PC-3 (cell line): Measurements from ENCODE around the gene SIPA1L3. TPM values are rescaled to one million over a fixed set of nuclear protein-coding genes. Genes with fewer than 3 reads are reported as not detected.

Experiments
- ATAC-seq: fragments of 200-7000 bp; cut with Tn5 transposase; 2 replicates; pipeline ENCODE4 v1.9.1; 2020; ENCODE audit warnings: mild to moderate bottlenecking, moderate library complexity
- BruUV-seq: library from RNA; stranded (reverse); fragments of 400-500 nt; replicated peaks from 2 replicates; lab custom pipeline; 2021; lab: Mats Ljungman, UMichigan
- CTCF ChIA-PET: fragments of 300-600 bp; sonication (Branson Sonifier 250); formaldehyde crosslinking; loops from one replicate; lab custom pipeline; 2022; ENCODE audit warnings: antibody characterized with exemption; lab: Charles Lee
- POLR2A ChIA-PET: fragments of 300-600 bp; sonication (Branson Sonifier 250); formaldehyde crosslinking; loops from one replicate; lab custom pipeline; 2022; ENCODE audit warnings: antibody characterized with exemption; ENCODE audit not compliant: unreplicated experiment; lab: Charles Lee
- DNase-seq: peaks from one replicate; pipeline ENCODE4 v3.0.0-alpha.2; 2015
- H2AFZ ChIP-seq: fragments of 300-600 bp; sonication (generic); 2 replicates; pipeline ENCODE4 v1.6.0; 2016; ENCODE audit warnings: antibody characterized with exemption, low read length
- H3F3A ChIP-seq: fragments of 300-600 bp; sonication (generic); one replicate; pipeline ENCODE4 v1.6.0; 2017; ENCODE audit warnings: antibody characterized with exemption, low read length, control low read depth, mild to moderate bottlenecking; ENCODE audit not compliant: unreplicated experiment
- H3K27ac ChIP-seq: fragments of 300-600 bp; sonication (generic); 2 replicates; pipeline ENCODE4 v1.5.1; 2016; ENCODE audit warnings: mild to moderate bottlenecking, low read length
- H3K27me3 ChIP-seq: fragments of 300-600 bp; sonication (generic); 2 replicates; pipeline ENCODE4 v1.6.1; 2016; ENCODE audit warnings: low read length, mixed read lengths
- H3K36me3 ChIP-seq: fragments of 300-600 bp; sonication (generic); 2 replicates; pipeline ENCODE4 v1.6.1; 2016; ENCODE audit warnings: low read depth, mixed run types, low read length, mixed read lengths
- H3K4me1 ChIP-seq: fragments of 300-600 bp; sonication (generic); 2 replicates; pipeline ENCODE4 v1.5.1; 2016; ENCODE audit warnings: low read length; ENCODE audit not compliant: insufficient read depth
- H3K4me2 ChIP-seq: fragments of 300-600 bp; sonication (generic); 2 replicates; pipeline ENCODE4 v1.6.0; 2016; ENCODE audit warnings: low read length
- H3K4me3 ChIP-seq: fragments of 300-600 bp; sonication (generic); 2 replicates; pipeline ENCODE4 v1.5.1; 2016; ENCODE audit warnings: mild to moderate bottlenecking, low read length, mixed read lengths
- H3K79me2 ChIP-seq: fragments of 300-600 bp; sonication (generic); 2 replicates; pipeline ENCODE4 v1.6.1; 2017; ENCODE audit warnings: low read length, mixed read lengths
- H3K9ac ChIP-seq: fragments of 300-600 bp; sonication (generic); 2 replicates; pipeline ENCODE4 v1.6.0; 2016; ENCODE audit warnings: mild to moderate bottlenecking, low read length
- H3K9me2 ChIP-seq: fragments of 300-600 bp; sonication (generic); replicated peaks from 2 replicates; pipeline ENCODE4 v1.6.1; 2016; ENCODE audit warnings: mixed run types, low read length, mixed read lengths
- H3K9me3 ChIP-seq: fragments of 300-600 bp; sonication (generic); 2 replicates; pipeline ENCODE4 v1.6.1; 2016; ENCODE audit warnings: low read length, mixed read lengths
- H4K20me1 ChIP-seq: fragments of 300-600 bp; sonication (generic); 2 replicates; pipeline ENCODE4 v1.6.1; 2016; ENCODE audit warnings: low read length, mixed read lengths
- CTCF ChIP-seq: fragments of 300-600 bp; sonication (generic); conservative IDR thresholded peaks from 2 replicates; pipeline ENCODE4 v1.5.1; 2017; ENCODE audit warnings: antibody characterized with exemption, low read depth, mild to moderate bottlenecking, low read length
- EZH2 ChIP-seq: fragments of 300-600 bp; sonication (generic); IDR thresholded peaks from one replicate; pipeline ENCODE4 v1.6.1; 2017; ENCODE audit warnings: antibody characterized with exemption, mild to moderate bottlenecking, low read length; ENCODE audit not compliant: unreplicated experiment
- EZH2phosphoT487 ChIP-seq: fragments of 300-600 bp; sonication (generic); IDR thresholded peaks from 2 replicates; pipeline ENCODE4 v1.6.1; 2018; ENCODE audit warnings: mild to moderate bottlenecking, antibody characterized with exemption, low read length, borderline replicate concordance
- intact Hi-C: fragments of 100-400 bp; cut with micrococcal nuclease; formaldehyde crosslinking; loops from 2 replicates; pipeline ENCODE4 v1.9.0; 2023
- total RNA-seq: library from RNA; depleted of rRNA; stranded (reverse); fragments of >200 nt; gene quantifications from 2 replicates; pipeline ENCODE4 v1.2.3, GENCODE V29; 2014

SIPA1L3 gene
- total RNA-seq, 1 experiment from 2014 or later = 38.7 TPM

DNA sequence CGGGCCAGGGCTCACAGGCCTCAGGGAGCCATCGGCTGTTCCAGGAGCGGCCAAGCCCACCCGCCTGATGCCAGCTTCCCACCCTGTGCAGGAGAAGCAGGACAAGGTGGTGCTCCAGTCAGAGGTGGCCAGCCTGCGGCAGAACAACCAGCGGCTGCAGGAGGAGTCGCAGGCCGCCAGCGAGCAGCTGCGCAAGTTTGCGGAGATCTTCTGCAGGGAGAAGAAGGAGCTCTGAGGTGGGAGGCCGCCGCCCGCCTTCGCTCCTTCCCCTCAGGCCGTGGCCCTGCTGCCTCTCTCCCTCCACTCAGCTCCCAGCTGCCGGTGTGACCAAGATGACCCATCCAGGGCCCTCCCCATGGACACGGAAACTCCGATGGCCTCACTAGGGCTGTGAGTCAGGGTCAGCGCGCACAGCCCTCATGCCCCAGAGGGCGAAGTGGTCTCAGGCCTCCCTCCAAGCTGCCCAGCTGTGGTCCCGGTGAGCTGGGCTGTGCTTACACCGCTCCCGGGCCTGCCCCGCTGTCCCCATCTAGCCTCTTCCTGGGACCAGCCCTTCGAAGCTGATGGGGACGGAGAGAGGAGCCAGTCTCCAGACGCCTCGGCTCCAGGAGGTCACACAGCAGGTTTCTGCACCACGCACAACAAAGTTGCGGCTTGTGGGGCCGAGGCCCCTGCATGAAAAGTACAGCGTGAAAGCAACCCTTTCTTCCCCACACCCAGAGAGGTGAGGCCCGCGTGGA is 299.2 kb downstream of the SIPA1L3 start:
- H3K36me3 ChIP-seq = peaks cover 4% of the 10 kb centered on the region; the same call in 1 of the 2 replicates
- ATAC-seq = no peak
- CTCF ChIA-PET = no interaction called here
- no peak overlapping the region for H3K4me3 ChIP-seq
- no peaks in the 10 kb centered on the region for H4K20me1 ChIP-seq
- no peak overlapping the region for H3K27ac ChIP-seq
- no peaks in the 10 kb centered on the region for H3F3A ChIP-seq
- no peaks in the 10 kb centered on the region for H3K27me3 ChIP-seq
- no peak for DNase-seq
- TF ChIP-seq EZH2phosphoT487 = no peak
- TF ChIP-seq CTCF = no peak
- no peak for TF ChIP-seq EZH2
- H3K9me3 ChIP-seq = no peaks in the 10 kb centered on the region
- H3K4me1 ChIP-seq = no peaks in the 10 kb centered on the region
- intact Hi-C loops = no loop called here
- H2AFZ ChIP-seq = no peak overlapping the region
- POLR2A ChIA-PET = no interaction called here
- H3K4me2 ChIP-seq = no peak overlapping the region
- H3K9me2 ChIP-seq = no peaks in the 10 kb centered on the region
- no peak overlapping the region for H3K9ac ChIP-seq
- BruUV-seq = no TSS peak
- no peaks in the 10 kb centered on the region for H3K79me2 ChIP-seq

- BruUV-seq = TSS peak; percentile 47
- DNase-seq (no peak), ATAC-seq (no peak)
- H3K9me2 ChIP-seq = no peaks in the 10 kb centered on the region
- no peak overlapping the region for H3K4me3 ChIP-seq
- no peak overlapping the region for H3K9ac ChIP-seq
- H3K36me3 ChIP-seq = no peaks in the 10 kb centered on the region; the same call in 1 of the 2 replicates
- no peak overlapping the region for H3K27ac ChIP-seq
- CTCF ChIA-PET = no interaction called here
- no peaks in the 10 kb centered on the region for H3F3A ChIP-seq
- H3K4me1 ChIP-seq = no peaks in the 10 kb centered on the region
- no peaks in the 10 kb centered on the region for H3K27me3 ChIP-seq
- no peaks in the 10 kb centered on the region for H3K9me3 ChIP-seq
- TF ChIP-seq EZH2phosphoT487 (no peak), EZH2 (no peak), CTCF (no peak)
- no peak overlapping the region for H3K4me2 ChIP-seq
- H2AFZ ChIP-seq = no peak overlapping the region
- POLR2A ChIA-PET = no interaction called here
- intact Hi-C loops = no loop called here
- H4K20me1 ChIP-seq = no peaks in the 10 kb centered on the region
- no peaks in the 10 kb centered on the region for H3K79me2 ChIP-seq
Measured at GRCh38 chr19:38206928-38207327, 299.9 kb downstream of the SIPA1L3 start.

GRCh38 chr19:38207543-38207942 is 300.5 kb downstream of the SIPA1L3 start:
- Histone ChIP-seq H3K79me2 (no peaks in the 10 kb centered on the region), H3K4me3 (no peak overlapping the region), H3K27me3 (no peaks in the 10 kb centered on the region), H3K9me2 (no peaks in the 10 kb centered on the region), H3K27ac (no peak overlapping the region), H3K9me3 (no peaks in the 10 kb centered on the region), H3K36me3 (no peaks in the 10 kb centered on the region; the same call in 1 of the 2 replicates), H3F3A (no peaks in the 10 kb centered on the region), H3K9ac (no peak overlapping the region), H3K4me2 (no peak overlapping the region), H3K4me1 (no peaks in the 10 kb centered on the region), H2AFZ (no peak overlapping the region), H4K20me1 (no peaks in the 10 kb centered on the region)
- intact Hi-C loops = no loop called here
- ATAC-seq (no peak), DNase-seq (no peak)
- ChIA-PET CTCF (no interaction called here), POLR2A (no interaction called here)
- TF ChIP-seq EZH2 (no peak), EZH2phosphoT487 (no peak), CTCF (no peak)
- no TSS peak for BruUV-seq
